ENCODE data around the gene SH3RF3.

GRCh38 chr2:109384308-109385271 is 255.6 kb downstream of the SH3RF3 start:
- TF ChIP-seq CTCF (IDR thresholded peaks at IDR 0.05): no peak
- TF ChIP-seq RORB (CRISPR knock-in tag; IDR thresholded peaks at IDR 0.05): no peak
- no peak for TF ChIP-seq SMAD3 (CRISPR knock-in tag; IDR thresholded peaks at IDR 0.05; ENCODE audit: borderline replicate concordance)
- TF ChIP-seq NR3C1 (CRISPR knock-in tag; conservative IDR thresholded peaks at IDR 0.05; ENCODE audit: low read depth): no peak
- no peak for TF ChIP-seq TEAD4 (CRISPR knock-in tag; IDR thresholded peaks at IDR 0.05)
- TF ChIP-seq ZNF512 (CRISPR knock-in tag; IDR thresholded peaks at IDR 0.05; ENCODE audit: borderline replicate concordance): no peak
- no peak for TF ChIP-seq MYBL2 (CRISPR knock-in tag; IDR thresholded peaks at IDR 0.05)
- TF ChIP-seq FOXJ3 (CRISPR knock-in tag; IDR thresholded peaks at IDR 0.05; ENCODE audit: borderline replicate concordance): no peak
- no peak for TF ChIP-seq IRF2 (CRISPR knock-in tag; IDR thresholded peaks at IDR 0.05; ENCODE audit: borderline replicate concordance, low read depth)
- TF ChIP-seq TP53 (CRISPR knock-in tag; IDR thresholded peaks at IDR 0.05): no peak

Data from WTC11 (cell line).